ENCODE results near the gene HADH.

Gene HADH

GRCh38 chr4:107996949-107997788 is 7.5 kb downstream of the HADH start:
- DNase-seq (ENCODE audit: low read depth, low spot score), result peak; percentile 60
- no peak overlapping the region for H3K4me3 ChIP-seq (ENCODE audit: low read depth, low read length)
- no peak for TF ChIP-seq CTCF (IDR thresholded peaks at IDR 0.05; ENCODE audit: low read depth, low read length)
- in situ Hi-C loops (cut with HindIII; ENCODE audit: low sequenced_read_pairs), result no loop called here

GRCh38 chr4:107997794-107998193 is 8.1 kb downstream of the HADH start:
- no peak for DNase-seq (ENCODE audit: low read depth, low spot score)
- H3K4me3 ChIP-seq (ENCODE audit: low read depth, low read length), result no peak overlapping the region
- no peak for TF ChIP-seq CTCF (IDR thresholded peaks at IDR 0.05; ENCODE audit: low read depth, low read length)
- in situ Hi-C loops (cut with HindIII; ENCODE audit: low sequenced_read_pairs), result no loop called here

- no peak overlapping the region for H3K4me3 ChIP-seq (ENCODE audit: low read depth, low read length)
- no peak for DNase-seq (ENCODE audit: low read depth, low spot score)
- in situ Hi-C loops (cut with HindIII; ENCODE audit: low sequenced_read_pairs), result no loop called here
- TF ChIP-seq CTCF (IDR thresholded peaks at IDR 0.05; ENCODE audit: low read depth, low read length), result no peak
These were observed 10.3 kb downstream of the HADH start for GRCh38 chr4:107999932-108000539.

GRCh38 chr4:108001540-108002135 is 11.9 kb downstream of the HADH start:
- TF ChIP-seq CTCF (IDR thresholded peaks at IDR 0.05; ENCODE audit: low read depth, low read length), result no peak
- H3K4me3 ChIP-seq (ENCODE audit: low read depth, low read length), result no peak overlapping the region
- no peak for DNase-seq (ENCODE audit: low read depth, low spot score)
- in situ Hi-C loops (cut with HindIII; ENCODE audit: low sequenced_read_pairs), result no loop called here

GRCh38 chr4:108003982-108004515 is 14.4 kb downstream of the HADH start:
- H3K4me3 ChIP-seq (ENCODE audit: low read depth, low read length), result no peak overlapping the region
- DNase-seq (ENCODE audit: low read depth, low spot score), result no peak
- in situ Hi-C loops (cut with HindIII; ENCODE audit: low sequenced_read_pairs), result no loop called here
- TF ChIP-seq CTCF (IDR thresholded peaks at IDR 0.05; ENCODE audit: low read depth, low read length), result no peak

GRCh38 chr4:108004646-108005045 is 15.0 kb downstream of the HADH start:
- no peak overlapping the region for H3K4me3 ChIP-seq (ENCODE audit: low read depth, low read length)
- TF ChIP-seq CTCF (IDR thresholded peaks at IDR 0.05; ENCODE audit: low read depth, low read length), result no peak
- DNase-seq (ENCODE audit: low read depth, low spot score), result no peak
- in situ Hi-C loops (cut with HindIII; ENCODE audit: low sequenced_read_pairs), result no loop called here

Data from astrocyte of the spinal cord (primary cell).